Left lung (tissue), 10 donors: ENCODE results near the gene INTU. TPM values are rescaled to one million over a fixed set of nuclear protein-coding genes. Genes with fewer than 3 reads are reported as not detected.

Experiments
- ATAC-seq: fragments of 200-7000 bp; cut with Tn5 transposase; one replicate; pipeline ENCODE4 v1.9.1; 2020; ENCODE audit warnings: moderate library complexity
- DNase-seq, 4 donors: peaks; one replicate each; pipeline ENCODE4 v3.0.0-alpha.2; 2013 to 2020
- H3K27ac ChIP-seq, 2 donors: fragments of 200-600 bp; sonication (generic) in 1 of 2; one replicate each; pipeline versions ENCODE4 v1.5.0 to v1.8.0; 2020 to 2021
- H3K27me3 ChIP-seq, 2 donors: fragments of 200-600 bp; sonication (generic) in 1 of 2; one replicate each; pipeline versions ENCODE4 v1.5.0 to v1.8.0; 2020 to 2021
- H3K36me3 ChIP-seq, 2 donors: fragments of 200-600 bp; sonication (generic) in 1 of 2; one replicate each; pipeline versions ENCODE4 v1.5.0 to v1.8.0; 2020 to 2021
- H3K4me1 ChIP-seq, 2 donors: fragments of 200-600 bp; one replicate each; pipeline ENCODE4 v1.8.0; 2021
- H3K4me3 ChIP-seq, 2 donors: fragments of 200-600 bp; sonication (generic) in 1 of 2; one replicate each; pipeline versions ENCODE4 v1.5.0 to v1.8.0; 2020 to 2021; ENCODE audit warnings: mild to moderate bottlenecking in 1 of 2
- H3K9me3 ChIP-seq, 2 donors: fragments of 200-600 bp; sonication (generic) in 1 of 2; one replicate each; pipeline versions ENCODE4 v1.5.0 to v1.8.0; 2020 to 2021
- CTCF ChIP-seq, 2 donors: fragments of 200-600 bp; sonication (generic) in 1 of 2; IDR thresholded peaks; one replicate each; pipeline versions ENCODE4 v1.5.0 to v1.8.0; 2021; ENCODE audit warnings: antibody characterized with exemption in 2 of 2
- intact Hi-C, 2 donors: fragments of 100-400 bp; cut with DNase I; formaldehyde crosslinking; loops; one replicate each; pipeline versions ENCODE4 v1.11.2 to v1.14.2; 2022
- polyA plus RNA-seq, 6 donors: library from polyadenylated mRNA; unstranded; fragments of 120-200 nt; gene quantifications; one replicate each; pipeline ENCODE4 v1.2.1, GENCODE V29; 2013; ENCODE audit not compliant: insufficient read length in 6 of 6
- total RNA-seq, 2 donors: library from RNA; stranded (reverse); fragmentation: NEBNext Ultra II Directional; extraction: Animal tissue kit (Norgen Biotek cat#: 25700); gene quantifications; one replicate each; pipeline ENCODE4 v1.2.1, GENCODE V29; 2021
- donor health status: DM: no; HTN: yes; CAD: no.
- donor health status: DM: no; HTN: no; CAD: no.

Gene INTU
- total and polyA plus RNA-seq, 8 donors = 8.8 to 48.2 (median 31.1) TPM

- H3K4me3 ChIP-seq = peak overlapping the region; percentile 48 to 53
- intact Hi-C loops = no loop called here
Measured at GRCh38 chr4:127624173-127624572, 8.6 kb upstream of the INTU start.

GRCh38 chr4:127629371-127629770, 3.4 kb upstream of the INTU start:
- intact Hi-C loops = no loop called here
- DNase-seq = no peak
- H3K27ac ChIP-seq = no peak overlapping the region

More at GRCh38 chr4:127624173-127624572, 8.6 kb upstream of the INTU start:
- DNase-seq (peak in 1 of 4 donors; percentile 11), ATAC-seq (peak; percentile 41)
- H3K36me3 ChIP-seq = no peaks in the 10 kb centered on the region
- TF ChIP-seq CTCF (IDR thresholded peaks at IDR 0.05) = no peak
- H3K27me3 ChIP-seq = peaks cover 5 to 54% of the 10 kb centered on the region in 2 donors
- peaks cover 0 to 7% of the 10 kb centered on the region in 2 donors for H3K4me1 ChIP-seq
- peak overlapping the region in 1 of 2 donors; percentile 61 for H3K27ac ChIP-seq
- no peaks in the 10 kb centered on the region for H3K9me3 ChIP-seq

GRCh38 chr4:127630152-127630551, 2.6 kb upstream of the INTU start:
- no peaks in the 10 kb centered on the region for H3K9me3 ChIP-seq
- peaks cover 0 to 6% of the 10 kb centered on the region in 2 donors for H3K4me1 ChIP-seq
- TF ChIP-seq CTCF (IDR thresholded peaks at IDR 0.05) = no peak
- no peak for DNase-seq
- no peak for ATAC-seq
- no peak overlapping the region for H3K4me3 ChIP-seq
- no peak overlapping the region for H3K27ac ChIP-seq
- intact Hi-C loops = no loop called here
- H3K36me3 ChIP-seq = no peaks in the 10 kb centered on the region
- H3K27me3 ChIP-seq = peaks cover 0 to 3% of the 10 kb centered on the region in 2 donors

More at GRCh38 chr4:127629371-127629770, 3.4 kb upstream of the INTU start:
- Histone ChIP-seq H3K36me3 (no peaks in the 10 kb centered on the region), H3K9me3 (no peaks in the 10 kb centered on the region), H3K27me3 (peaks cover 0 to 8% of the 10 kb centered on the region in 2 donors), H3K4me3 (no peak overlapping the region), H3K4me1 (peaks cover 0 to 6% of the 10 kb centered on the region in 2 donors)
- TF ChIP-seq CTCF (IDR thresholded peaks at IDR 0.05) = no peak
- ATAC-seq = no peak

GRCh38 chr4:127631420-127631819, 1.3 kb upstream of the INTU start:
- TF ChIP-seq CTCF (IDR thresholded peaks at IDR 0.05) = no peak
- Histone ChIP-seq H3K4me1 (peaks cover 0 to 6% of the 10 kb centered on the region in 2 donors), H3K36me3 (no peaks in the 10 kb centered on the region), H3K9me3 (no peaks in the 10 kb centered on the region), H3K27ac (no peak overlapping the region), H3K4me3 (no peak overlapping the region), H3K27me3 (no peaks in the 10 kb centered on the region)
- ATAC-seq = no peak
- no peak for DNase-seq
- intact Hi-C loops = no loop called here

GRCh38 chr4:127634181-127634580, 1.4 kb downstream of the INTU start:
- DNase-seq = no peak
- ATAC-seq = no peak
- intact Hi-C loops = no loop called here
- no peaks in the 10 kb centered on the region for H3K9me3 ChIP-seq
- H3K36me3 ChIP-seq = no peaks in the 10 kb centered on the region
- H3K4me1 ChIP-seq = peaks cover 0 to 6% of the 10 kb centered on the region in 2 donors
- no peak overlapping the region for H3K27ac ChIP-seq
- TF ChIP-seq CTCF (IDR thresholded peaks at IDR 0.05) = no peak
- no peaks in the 10 kb centered on the region for H3K27me3 ChIP-seq
- no peak overlapping the region for H3K4me3 ChIP-seq
